HCT116 (cell line): ENCODE results near the gene RAI1.

Experiments used
- ATF3 ChIP-seq: IDR thresholded peaks from 2 replicates; pipeline ENCODE4 v1.6.1; 2012
- CTCF ChIP-seq, 3 experiments: fragments of 200-600 bp in 1 of 3; sonication (generic) in 1 of 3; IDR thresholded peaks in 2 of 3; conservative IDR thresholded peaks in 1 of 3; 2 replicates each; pipeline ENCODE4 v1.5.1; 2012 to 2017; ENCODE audit warnings: low read depth in 2 of 3, low read length in 2 of 3, antibody characterized with exemption in 1 of 3, borderline replicate concordance in 1 of 3, control low read depth in 1 of 3, mild to moderate bottlenecking in 1 of 3, mixed read lengths in 1 of 3, mixed run types in 1 of 3, moderate library complexity in 1 of 3; ENCODE audit not compliant: insufficient read depth in 1 of 3
- EZH2 ChIP-seq: fragments of 200-600 bp; sonication (generic); IDR thresholded peaks from 2 replicates; pipeline ENCODE4 v1.6.1; 2017; ENCODE audit warnings: antibody characterized with exemption, mixed run types
- POLR2AphosphoS5 ChIP-seq: IDR thresholded peaks from 2 replicates; pipeline ENCODE4 v1.6.1; 2011; ENCODE audit warnings: mild to moderate bottlenecking, low read depth, low read length, moderate library complexity
- RAD21 ChIP-seq: IDR thresholded peaks from 2 replicates; pipeline ENCODE4 v1.6.1; 2012; ENCODE audit warnings: low read depth, mild to moderate bottlenecking
- REST ChIP-seq: IDR thresholded peaks from 2 replicates; pipeline ENCODE4 v1.6.1; 2012; ENCODE audit warnings: low read depth
- YY1 ChIP-seq: IDR thresholded peaks from 2 replicates; pipeline ENCODE4 v1.6.1; 2011; ENCODE audit warnings: low read length, low read depth, moderate library complexity, mild to moderate bottlenecking; ENCODE audit not compliant: insufficient replicate concordance; ENCODE audit errors: extremely low read depth
- ZNF274 ChIP-seq: fragments of 200-500 bp; sonication (Bioruptor generic); IDR thresholded peaks from 2 replicates; pipeline ENCODE4 v1.6.1; 2014; ENCODE audit warnings: mild to moderate bottlenecking, low read depth, low read length, inconsistent platforms

- TF ChIP-seq EZH2 (no peak), ZNF274 (no peak), REST (no peak), CTCF (IDR thresholded peaks at IDR 0.05 in 2 of 3, conservative IDR thresholded peaks at IDR 0.05 in 1 of 3; ENCODE audit: borderline replicate concordance in 1 of 3, insufficient read depth in 1 of 3, low read depth in 2 of 3, low read length in 2 of 3) (no peak), RAD21 (no peak), POLR2AphosphoS5 (no peak), ATF3 (no peak), YY1 (no peak)
These were observed 8.5 kb upstream of the RAI1 start for GRCh38 chr17:17672453-17673368.
